ENCODE measurements around the gene GPR52.

GRCh38 chr1:174447866-174448530 lies at the start of gene GPR52:
- TF ChIP-seq CTCF (IDR thresholded peaks at IDR 0.05; ENCODE audit: insufficient read depth, low read length, poor library complexity, severe bottlenecking) = no peak
- no peak for TF ChIP-seq EZH2phosphoT487 (conservative IDR thresholded peaks at IDR 0.05; ENCODE audit: low read length)
